Measurements from ENCODE around the gene ZNF697. TPM values are rescaled to one million over a fixed set of nuclear protein-coding genes. Genes with fewer than 3 reads are reported as not detected.
"Not testable (repeated sequence)": the region's sequence is repeated elsewhere in the genome, so short reads cannot be mapped to it uniquely, and the experiment has no call there.

Gene ZNF697
- total RNA-seq (1 to 10 TPM; 2.4 to 6.6 (median 4.4) TPM), polyA plus RNA-seq (1 to 10 TPM in 1 of 3 donors, under 1 TPM in 2; 0.60 to 1.2 (median 0.69) TPM)

GRCh38 chr1:119647734-119648619 is at the start of gene ZNF697:
ZNF697 (minus strand) TSS chr1:119648266; CDS start chr1:119626100, 22,166 bp downstream.
- WGBS, 2 donors, result 1% methylated on average over 81 of the region's 81 CpGs
- intact Hi-C loops (cut with DNase I), result loop anchor here (2.0 to 10.0 kb wide), 5 partner anchors 15 to 503 kb away; partner anchors contain the start of gene WARS2
- Histone ChIP-seq H3K9me3 (no peaks in the 10 kb centered on the region), H3K4me1 (peaks cover 0 to 25% (median 18%) of the 10 kb centered on the region in 4 donors), H3K27ac (peak within 1 kb of the TSS; percentile 85 to 89 (median 88)), H3K36me3 (no peaks in the 10 kb centered on the region), H3K4me3 (peak within 1 kb of the TSS; percentile 62 to 96 (median 80)), H3K27me3 (no peaks in the 10 kb centered on the region)
- TF ChIP-seq POLR2A (IDR thresholded peaks at IDR 0.05), result peak; percentile 21 to 74
- no peak for TF ChIP-seq EP300 (IDR thresholded peaks at IDR 0.05)
- peak in 2 of 4 experiments; percentile 6 to 19 for TF ChIP-seq CTCF (IDR thresholded peaks at IDR 0.05)
- peak; percentile 70 to 87 (median 79) for TF ChIP-seq POLR2AphosphoS5 (IDR thresholded peaks at IDR 0.05)
- DNase-seq, result peak; percentile 99

GRCh38 chr1:119697598-119697997 is 49.5 kb upstream of the ZNF697 start:
- no peaks in the 10 kb centered on the region for H3K36me3 ChIP-seq
- 83 to 91% methylated on average over 3 of the region's 3 CpGs for WGBS, 2 donors
- H3K27me3 ChIP-seq, result no peaks in the 10 kb centered on the region
- peaks cover 0 to 8% (median 2%) of the 10 kb centered on the region in 4 donors for H3K9me3 ChIP-seq
- no peak for DNase-seq
- no peak overlapping the region for H3K27ac ChIP-seq
- no peak overlapping the region for H3K4me3 ChIP-seq
- TF ChIP-seq POLR2A (IDR thresholded peaks at IDR 0.05) (no peak), POLR2AphosphoS5 (IDR thresholded peaks at IDR 0.05) (no peak), CTCF (IDR thresholded peaks at IDR 0.05) (no peak)
- no peaks in the 10 kb centered on the region for H3K4me1 ChIP-seq
- intact Hi-C loops (cut with DNase I), result no loop called here

GRCh38 chr1:119696863-119697262 is 48.8 kb upstream of the ZNF697 start:
- H3K4me1 ChIP-seq; H3K27me3 ChIP-seq; H3K27ac ChIP-seq; H3K9me3 ChIP-seq; H3K4me3 ChIP-seq; intact Hi-C loops (cut with DNase I); H3K36me3 ChIP-seq; DNase-seq: not testable (repeated sequence)
- WGBS, 2 donors, result 17 to 57% methylated on average over 4 of the region's 4 CpGs

GRCh38 chr1:119689511-119689910 is 41.4 kb upstream of the ZNF697 start:
- no peaks in the 10 kb centered on the region for H3K36me3 ChIP-seq
- DNase-seq, result no peak
- H3K4me1 ChIP-seq, result no peaks in the 10 kb centered on the region
- H3K27me3 ChIP-seq, result no peaks in the 10 kb centered on the region
- no peak for TF ChIP-seq EP300 (IDR thresholded peaks at IDR 0.05)
- TF ChIP-seq POLR2AphosphoS5 (IDR thresholded peaks at IDR 0.05), result no peak
- no peak for TF ChIP-seq POLR2A (IDR thresholded peaks at IDR 0.05)
- no peak for TF ChIP-seq CTCF (IDR thresholded peaks at IDR 0.05)
- H3K4me3 ChIP-seq, result no peak overlapping the region
- H3K27ac ChIP-seq, result no peak overlapping the region
- no peaks in the 10 kb centered on the region for H3K9me3 ChIP-seq
- intact Hi-C loops (cut with DNase I), result no loop called here

GRCh38 chr1:119688810-119689209 is 40.7 kb upstream of the ZNF697 start:
- TF ChIP-seq POLR2A (IDR thresholded peaks at IDR 0.05) (no peak), POLR2AphosphoS5 (IDR thresholded peaks at IDR 0.05) (no peak), EP300 (IDR thresholded peaks at IDR 0.05) (no peak), CTCF (IDR thresholded peaks at IDR 0.05) (no peak)
- intact Hi-C loops (cut with DNase I), result no loop called here

More at GRCh38 chr1:119688810-119689209, 40.7 kb upstream of the ZNF697 start:
- no peaks in the 10 kb centered on the region for H3K9me3 ChIP-seq
- H3K27me3 ChIP-seq, result no peaks in the 10 kb centered on the region
- no peak overlapping the region for H3K4me3 ChIP-seq
- DNase-seq, result no peak
- no peaks in the 10 kb centered on the region for H3K4me1 ChIP-seq
- H3K27ac ChIP-seq, result no peak overlapping the region
- H3K36me3 ChIP-seq, result no peaks in the 10 kb centered on the region
